Aorta (tissue), 5 donors: ENCODE measurements around the gene ALDH3B1. TPM values are rescaled to one million over a fixed set of nuclear protein-coding genes. Genes with fewer than 3 reads are reported as not detected.

Experiments
- ATAC-seq: fragments of 200-7000 bp; cut with Tn5 transposase; one replicate; pipeline ENCODE4 v1.9.1; 2022; ENCODE audit warnings: moderate library complexity; ENCODE audit not compliant: low FRiP score
- DNase-seq, 2 donors: peaks; one replicate each; pipeline ENCODE4 v3.0.0-alpha.2; 2020
- H3K27ac ChIP-seq, 2 donors: one replicate each; pipeline ENCODE4 v1.5.1; 2013; ENCODE audit warnings: low read length in 2 of 2, mild to moderate bottlenecking in 2 of 2, moderate library complexity in 2 of 2, control low read depth in 1 of 2, inconsistent platforms in 1 of 2, low read depth in 1 of 2
- H3K27me3 ChIP-seq, 2 donors: one replicate each; pipeline ENCODE4 v1.6.1; 2013; ENCODE audit warnings: control low read depth in 1 of 2, low read length in 1 of 2, mild to moderate bottlenecking in 1 of 2, moderate library complexity in 1 of 2; ENCODE audit not compliant: insufficient read depth in 2 of 2, control insufficient read depth in 1 of 2
- H3K36me3 ChIP-seq, 2 donors: one replicate each; pipeline ENCODE4 v1.6.1; 2013; ENCODE audit warnings: control low read depth in 1 of 2, low read length in 1 of 2, mild to moderate bottlenecking in 1 of 2; ENCODE audit not compliant: insufficient read depth in 2 of 2, control insufficient read depth in 1 of 2
- H3K4me1 ChIP-seq, 2 donors: one replicate each; pipeline ENCODE4 v1.6.1; 2013; ENCODE audit warnings: low read length in 2 of 2, control low read depth in 1 of 2, mild to moderate bottlenecking in 1 of 2, moderate library complexity in 1 of 2; ENCODE audit not compliant: insufficient read depth in 2 of 2, control insufficient read depth in 1 of 2
- H3K4me3 ChIP-seq, 2 donors: one replicate each; pipeline ENCODE4 v1.5.1; 2013; ENCODE audit warnings: low read length in 2 of 2, control low read depth in 1 of 2, mild to moderate bottlenecking in 1 of 2
- H3K9me3 ChIP-seq: one replicate; pipeline ENCODE4 v1.6.1; 2013; ENCODE audit warnings: mild to moderate bottlenecking, low read length; ENCODE audit not compliant: control insufficient read depth
- WGBS, 2 donors: extraction: QIAGEN DNeasy Blood & Tissue Kit; methylation state at CpG; one replicate each; pipeline ENCODE4 v1.1.7; 2013; 5-methylcytosine and 5-hydroxymethylcytosine counted together
- intact Hi-C, 2 donors: fragments of 100-400 bp; cut with DNase I; formaldehyde crosslinking; loops; one replicate each; pipeline versions ENCODE4 v1.14.2 to v1.15.0; 2022
- polyA plus RNA-seq, 2 donors: library from polyadenylated mRNA; stranded (reverse); fragments of 200-250 nt; gene quantifications; one replicate each; pipeline ENCODE4 v1.2.3, GENCODE V29; 2013
- total RNA-seq, 2 donors: library from RNA; stranded (reverse); fragmentation: NEBNext Ultra II Directional; extraction: Animal tissue kit (Norgen Biotek cat#: 25700); gene quantifications; one replicate each; pipeline ENCODE4 v1.2.1, GENCODE V29; 2021
- donor health status: healthy with polysubstance abuse.
- donor health status: Bipolar disorder and iron deficiency.
- donor health status: DM: no; HTN: no; CAD: no.
- donor health status: DM: no; HTN: no; CAD: no.
- donor health status: DM: yes; HTN: yes; CAD: no.

Gene ALDH3B1
- total and polyA plus RNA-seq, 4 donors = 9.1 to 12.4 (median 10.0) TPM

DNA sequence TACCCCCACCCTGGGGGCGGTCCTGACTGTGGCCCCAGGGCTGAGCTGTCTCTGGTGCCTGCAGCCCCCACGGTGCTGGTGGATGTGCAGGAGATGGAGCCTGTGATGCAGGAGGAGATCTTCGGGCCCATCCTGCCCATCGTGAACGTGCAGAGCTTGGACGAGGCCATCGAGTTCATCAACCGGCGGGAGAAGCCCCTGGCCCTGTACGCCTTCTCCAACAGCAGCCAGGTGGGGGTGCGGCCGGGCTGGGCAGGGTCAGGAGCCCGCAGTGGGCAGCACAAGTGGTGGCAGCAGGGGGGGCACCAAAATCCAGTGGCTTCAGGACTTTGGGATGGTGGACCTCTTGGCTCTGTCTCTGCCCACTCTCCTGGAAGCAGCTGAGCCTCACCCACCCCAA is 12.4 kb downstream of the ALDH3B1 start:
- Histone ChIP-seq H3K27me3 (no peaks in the 10 kb centered on the region), H3K9me3 (no peaks in the 10 kb centered on the region), H3K4me3 (no peak overlapping the region), H3K36me3 (no peaks in the 10 kb centered on the region), H3K4me1 (no peaks in the 10 kb centered on the region), H3K27ac (no peak overlapping the region)
- intact Hi-C loops = no loop called here
- ATAC-seq = no peak
- WGBS, 2 donors = 88 to 92% methylated on average over 10 to 13 of the region's 13 CpGs
- DNase-seq = no peak

DNA sequence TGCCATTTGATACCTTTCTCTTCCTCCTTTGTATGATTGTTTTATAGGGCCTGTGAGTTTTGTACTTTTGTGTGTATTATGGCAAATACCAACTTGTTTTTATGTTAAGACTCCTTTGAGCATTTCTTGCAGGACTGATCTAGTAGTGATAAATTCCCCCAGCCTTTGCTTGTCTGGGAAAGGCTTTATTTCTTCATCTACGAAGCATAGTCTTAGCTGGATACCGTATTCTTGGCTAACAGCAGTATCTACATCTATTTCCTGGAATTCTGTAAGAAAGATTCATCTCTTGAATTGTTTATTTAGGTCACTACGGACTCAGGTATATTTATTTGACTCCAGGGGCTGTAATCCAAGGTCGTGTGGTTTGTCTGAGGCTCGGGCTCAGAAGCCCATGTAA is 14.4 kb downstream of the ALDH3B1 start:
- Histone ChIP-seq H3K4me1 (no peaks in the 10 kb centered on the region), H3K36me3 (no peaks in the 10 kb centered on the region), H3K27me3 (no peaks in the 10 kb centered on the region), H3K4me3 (no peak overlapping the region), H3K9me3 (no peaks in the 10 kb centered on the region), H3K27ac (no peak overlapping the region)
- ATAC-seq = no peak
- intact Hi-C loops = no loop called here
- no peak for DNase-seq
- 84 to 90% methylated on average over 5 of the region's 5 CpGs for WGBS, 2 donors

DNA sequence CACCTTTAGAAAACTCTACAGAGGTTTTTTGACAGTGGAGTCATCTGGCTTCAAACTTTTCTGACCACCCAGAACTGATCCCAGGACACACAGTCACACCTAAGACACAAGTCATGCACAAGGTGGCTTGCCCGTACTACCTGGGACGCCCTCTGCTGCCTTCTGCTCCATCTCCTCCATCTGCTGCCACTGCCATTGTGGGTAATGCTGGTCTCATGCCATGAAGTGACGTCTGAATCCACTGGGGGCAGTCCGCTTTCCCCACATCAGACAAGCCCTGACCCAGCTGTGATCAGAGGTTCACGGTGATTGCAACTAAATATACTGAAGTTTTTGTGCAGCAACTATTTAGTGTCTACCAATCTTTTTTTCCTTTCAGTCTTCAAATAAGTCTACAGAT is 14.9 kb downstream of the ALDH3B1 start:
- DNase-seq (no peak), ATAC-seq (no peak)
- Histone ChIP-seq H3K9me3 (no peaks in the 10 kb centered on the region), H3K36me3 (no peaks in the 10 kb centered on the region), H3K27ac (no peak overlapping the region), H3K4me3 (no peak overlapping the region), H3K27me3 (no peaks in the 10 kb centered on the region), H3K4me1 (no peaks in the 10 kb centered on the region)
- 83 to 85% methylated on average over 5 of the region's 5 CpGs for WGBS, 2 donors
- intact Hi-C loops = no loop called here

DNA sequence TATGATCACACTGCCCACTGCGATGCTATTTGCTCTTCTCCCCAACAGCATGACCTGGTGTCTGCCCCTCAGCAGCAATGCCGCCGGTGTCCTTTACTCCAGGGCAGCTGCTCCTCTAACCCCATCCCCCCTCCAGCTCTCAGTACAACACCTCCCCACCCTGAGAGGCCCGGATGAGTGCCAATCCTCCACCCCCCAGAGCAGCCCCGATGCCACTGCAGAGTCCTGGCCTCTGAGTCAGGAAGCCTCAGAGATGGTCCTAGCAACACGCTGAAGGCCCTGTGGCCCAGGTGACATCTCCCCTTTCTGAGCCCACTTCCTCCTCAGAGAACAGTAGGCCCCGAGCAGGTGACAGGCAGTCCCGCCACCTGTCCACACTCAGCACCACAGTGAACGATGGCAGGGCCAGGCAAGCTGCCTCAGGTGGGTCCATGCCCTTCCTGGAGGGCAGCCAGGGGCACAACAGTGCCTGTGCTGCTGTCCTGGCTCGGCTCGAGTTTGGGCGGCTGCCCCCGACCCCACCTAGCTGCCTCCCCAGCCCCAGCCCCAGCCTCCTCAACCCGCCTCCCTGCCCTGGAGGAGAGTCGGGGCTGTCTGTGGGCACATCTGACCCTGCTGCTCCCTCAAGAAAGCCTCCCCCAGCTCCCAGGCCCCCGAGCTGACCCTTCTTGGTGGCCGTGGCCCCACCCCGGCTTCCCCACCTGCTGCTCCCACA is 16.4 kb downstream of the ALDH3B1 start:
- DNase-seq = no peak
- no peaks in the 10 kb centered on the region for H3K9me3 ChIP-seq

DNA sequence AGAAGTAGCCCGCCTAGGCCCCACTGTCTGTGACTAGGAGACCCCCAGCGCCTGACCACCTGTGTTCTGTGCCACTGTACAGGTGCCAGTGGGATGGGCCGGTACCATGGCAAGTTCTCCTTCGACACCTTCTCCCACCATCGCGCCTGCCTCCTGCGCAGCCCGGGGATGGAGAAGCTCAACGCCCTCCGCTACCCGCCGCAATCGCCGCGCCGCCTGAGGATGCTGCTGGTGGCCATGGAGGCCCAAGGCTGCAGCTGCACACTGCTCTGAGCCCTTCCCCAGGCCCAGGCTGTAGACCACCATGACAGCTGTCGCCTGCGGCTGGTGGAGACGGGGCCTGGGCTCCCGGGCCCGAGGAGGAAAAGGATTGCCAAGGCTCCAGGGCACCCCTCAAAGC is 17.5 kb downstream of the ALDH3B1 start:
- ATAC-seq (no peak), DNase-seq (no peak)
- no peak overlapping the region for H3K27ac ChIP-seq
- no peaks in the 10 kb centered on the region for H3K9me3 ChIP-seq
- H3K4me3 ChIP-seq = no peak overlapping the region
- WGBS, 2 donors = 93% methylated on average over 21 of the region's 21 CpGs
- no peaks in the 10 kb centered on the region for H3K4me1 ChIP-seq
- no peaks in the 10 kb centered on the region for H3K27me3 ChIP-seq
- no peaks in the 10 kb centered on the region for H3K36me3 ChIP-seq
- intact Hi-C loops = no loop called here

More for the DNA sequence above, 16.4 kb downstream of the ALDH3B1 start:
- intact Hi-C loops = no loop called here
- Histone ChIP-seq H3K27me3 (no peaks in the 10 kb centered on the region), H3K4me3 (no peak overlapping the region), H3K36me3 (no peaks in the 10 kb centered on the region), H3K4me1 (no peaks in the 10 kb centered on the region), H3K27ac (no peak overlapping the region)
- ATAC-seq = no peak
- 90 to 92% methylated on average over 17 to 18 of the region's 18 CpGs for WGBS, 2 donors

DNA sequence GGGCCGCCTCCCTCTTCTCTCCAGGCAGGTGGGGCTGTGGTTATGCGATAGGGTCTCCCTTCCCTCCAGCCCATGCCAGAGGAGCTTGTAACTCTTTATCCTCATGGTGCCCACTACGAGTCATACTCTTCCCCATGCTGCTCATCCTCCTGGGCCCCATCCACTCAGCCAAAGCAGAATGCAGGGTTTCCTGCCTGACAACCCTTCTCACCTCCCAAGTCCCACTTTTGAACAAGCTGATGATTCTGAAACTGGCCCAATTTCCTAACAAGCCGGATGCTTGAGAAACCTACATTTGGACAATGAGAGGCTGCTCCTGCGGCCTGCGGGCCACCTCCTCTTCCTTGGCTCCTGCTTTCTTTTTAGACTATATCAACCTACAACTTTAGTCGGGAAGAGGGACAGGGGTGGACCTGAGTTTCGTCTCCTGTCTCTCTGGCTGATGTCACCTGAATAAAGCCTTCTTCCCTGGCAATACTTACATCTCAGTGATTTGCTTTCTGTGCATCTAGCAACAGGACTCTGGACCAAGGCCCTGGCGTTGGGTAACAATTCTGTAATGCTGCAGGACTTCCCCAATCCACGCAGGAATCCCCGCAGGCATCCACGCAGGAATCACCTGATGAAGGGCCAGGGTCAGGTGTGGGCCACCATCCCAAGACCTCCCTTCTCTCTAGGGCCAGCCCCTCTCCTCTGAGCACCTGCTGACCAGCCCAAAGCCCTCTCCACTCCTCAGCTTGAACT is 18.8 kb downstream of the ALDH3B1 start:
- Histone ChIP-seq H3K4me1 (no peaks in the 10 kb centered on the region), H3K4me3 (no peak overlapping the region), H3K36me3 (no peaks in the 10 kb centered on the region), H3K27ac (no peak overlapping the region), H3K27me3 (no peaks in the 10 kb centered on the region), H3K9me3 (no peaks in the 10 kb centered on the region)
- no peak for DNase-seq
- ATAC-seq = no peak
- intact Hi-C loops = no loop called here
- WGBS, 2 donors = 85 to 88% methylated on average over 12 of the region's 12 CpGs

DNA sequence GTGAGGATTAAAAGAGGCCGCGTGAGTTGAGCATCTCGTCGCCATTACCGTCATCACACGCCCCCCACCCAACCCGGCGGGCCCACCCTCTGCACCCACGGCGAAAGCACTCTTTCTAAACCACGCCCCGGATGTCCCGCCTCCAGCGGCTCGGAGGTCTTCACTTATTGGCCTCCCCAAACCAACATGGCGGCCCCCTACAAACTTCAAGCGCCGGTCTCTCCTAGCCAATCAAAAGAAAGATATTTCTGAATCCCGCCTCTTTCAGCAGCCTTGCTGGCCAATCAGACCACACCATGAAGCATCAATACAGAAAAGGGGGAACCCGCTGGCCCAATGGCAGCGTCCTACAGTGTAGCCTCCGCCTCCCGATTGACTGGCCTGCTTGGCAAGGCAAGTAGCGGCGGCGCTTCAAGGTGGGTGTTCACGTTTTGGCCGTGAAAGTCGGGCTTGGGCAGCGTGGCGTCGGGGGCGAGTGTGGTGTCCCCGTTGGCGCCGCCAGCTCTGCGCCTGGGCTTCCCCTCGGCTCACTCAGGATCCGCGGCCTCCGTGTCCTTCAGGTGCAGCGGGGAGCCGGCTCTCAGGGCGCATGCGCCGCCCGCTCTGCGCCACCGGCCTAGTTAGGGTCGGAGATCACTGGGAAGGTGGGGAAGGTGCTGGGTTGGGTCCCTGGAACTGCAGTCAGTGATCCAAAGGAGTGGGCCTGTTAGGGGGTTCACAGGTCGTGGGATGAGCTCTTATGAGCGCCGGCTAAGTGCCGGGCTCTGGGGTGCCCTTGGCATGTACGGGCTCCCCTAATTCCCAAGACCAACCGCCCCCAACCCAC is 20.4 kb downstream of the ALDH3B1 start, which contains the start of gene NDUFS8:
TSS of gene NDUFS8 (plus strand) at position 364 of the 826 bp plus-strand sequence. CDS start 1,471 bp downstream, outside the sequence.
- DNase-seq = peak; percentile 96 to 99
- ATAC-seq = peak; percentile 96
- H3K27me3 ChIP-seq = no peaks in the 10 kb centered on the region
- intact Hi-C loops = loop anchor here in 1 of 2 donors (2.0 kb wide), 1 partner anchor 20 kb away; the partner anchor contains the start of gene ALDH3B1
- peak within 1 kb of the TSS in 1 of 2 donors; percentile 37 for H3K27ac ChIP-seq
- no peaks in the 10 kb centered on the region for H3K9me3 ChIP-seq
- WGBS, 2 donors = 0% methylated on average over 56 of the region's 56 CpGs
- no peaks in the 10 kb centered on the region for H3K36me3 ChIP-seq
- H3K4me1 ChIP-seq = no peaks in the 10 kb centered on the region
- peak within 1 kb of the TSS; percentile 44 to 71 for H3K4me3 ChIP-seq

DNA sequence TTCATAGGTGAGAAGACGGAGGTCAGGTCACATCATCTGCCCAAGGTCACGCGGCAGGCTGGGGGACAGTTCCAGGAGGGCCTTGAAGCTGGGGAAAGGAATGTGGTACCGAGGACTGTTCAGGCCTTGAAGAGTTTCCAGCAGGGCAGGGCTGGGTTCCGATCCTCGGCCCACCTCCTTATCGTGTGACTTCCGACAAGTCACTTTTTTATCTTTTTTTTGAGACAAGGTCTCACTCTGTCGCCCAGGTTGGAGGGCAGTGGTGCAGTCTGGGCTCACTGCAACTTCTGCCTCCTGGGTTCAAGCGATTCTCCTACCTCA is 21.0 kb downstream of the ALDH3B1 start:
- intact Hi-C loops = loop anchor here in 1 of 2 donors (2.0 kb wide), 1 partner anchor 20 kb away; the partner anchor contains the start of gene ALDH3B1
- peak overlapping the region; percentile 36 to 71 for H3K4me3 ChIP-seq
- H3K9me3 ChIP-seq = no peaks in the 10 kb centered on the region
- H3K4me1 ChIP-seq = no peaks in the 10 kb centered on the region
- no peaks in the 10 kb centered on the region for H3K36me3 ChIP-seq
- ATAC-seq (no peak), DNase-seq (no peak)
- WGBS, 2 donors = 9 to 10% methylated on average over 10 of the region's 10 CpGs
- H3K27me3 ChIP-seq = no peaks in the 10 kb centered on the region
- peak overlapping the region in 1 of 2 donors; percentile 37 for H3K27ac ChIP-seq
